Parathyroid adenoma (tissue), 2 donors: ENCODE data around the gene TLR9.

Source experiments
- H2AFZ ChIP-seq: fragments of 300-600 bp; sonication (generic); one replicate; pipeline ENCODE4 v1.7.0; 2017; ENCODE audit warnings: antibody characterized with exemption, mild to moderate bottlenecking
- H3K27ac ChIP-seq: fragments of 300-600 bp; sonication (generic); one replicate; pipeline ENCODE4 v1.7.0; 2017
- H3K27me3 ChIP-seq: fragments of 300-600 bp; sonication (generic); one replicate; pipeline ENCODE4 v1.7.0; 2017; ENCODE audit warnings: low read length; ENCODE audit not compliant: control insufficient read depth, insufficient read depth
- H3K36me3 ChIP-seq: fragments of 300-600 bp; sonication (generic); one replicate; pipeline ENCODE4 v1.7.0; 2017; ENCODE audit warnings: low read length; ENCODE audit not compliant: control insufficient read depth, insufficient read depth
- H3K4me1 ChIP-seq: fragments of 300-600 bp; sonication (generic); one replicate; pipeline ENCODE4 v1.7.0; 2017; ENCODE audit warnings: control low read depth
- H3K4me2 ChIP-seq: fragments of 300-600 bp; sonication (generic); one replicate; pipeline ENCODE4 v1.7.0; 2017; ENCODE audit warnings: low read length
- H3K4me3 ChIP-seq: fragments of 300-600 bp; sonication (generic); one replicate; pipeline ENCODE4 v1.7.0; 2017; ENCODE audit warnings: low read depth, low read length
- H3K79me2 ChIP-seq: fragments of 300-600 bp; sonication (generic); one replicate; pipeline ENCODE4 v1.7.0; 2017; ENCODE audit warnings: control low read depth
- H3K9ac ChIP-seq: fragments of 300-600 bp; sonication (generic); one replicate; pipeline ENCODE4 v1.7.0; 2017; ENCODE audit warnings: mild to moderate bottlenecking
- H3K9me3 ChIP-seq: fragments of 300-600 bp; sonication (generic); one replicate; pipeline ENCODE4 v1.7.0; 2017; ENCODE audit warnings: low read length; ENCODE audit not compliant: control insufficient read depth
- TF ChIP-seq, protein P1 (sequence below): fragments of 300-600 bp; sonication (generic); IDR thresholded peaks from one replicate; pipeline ENCODE4 v1.7.0; 2017; ENCODE audit warnings: antibody characterized with exemption, mild to moderate bottlenecking
- donor health status: primary hyperparathyroidism.

Gene TLR9

DNA sequence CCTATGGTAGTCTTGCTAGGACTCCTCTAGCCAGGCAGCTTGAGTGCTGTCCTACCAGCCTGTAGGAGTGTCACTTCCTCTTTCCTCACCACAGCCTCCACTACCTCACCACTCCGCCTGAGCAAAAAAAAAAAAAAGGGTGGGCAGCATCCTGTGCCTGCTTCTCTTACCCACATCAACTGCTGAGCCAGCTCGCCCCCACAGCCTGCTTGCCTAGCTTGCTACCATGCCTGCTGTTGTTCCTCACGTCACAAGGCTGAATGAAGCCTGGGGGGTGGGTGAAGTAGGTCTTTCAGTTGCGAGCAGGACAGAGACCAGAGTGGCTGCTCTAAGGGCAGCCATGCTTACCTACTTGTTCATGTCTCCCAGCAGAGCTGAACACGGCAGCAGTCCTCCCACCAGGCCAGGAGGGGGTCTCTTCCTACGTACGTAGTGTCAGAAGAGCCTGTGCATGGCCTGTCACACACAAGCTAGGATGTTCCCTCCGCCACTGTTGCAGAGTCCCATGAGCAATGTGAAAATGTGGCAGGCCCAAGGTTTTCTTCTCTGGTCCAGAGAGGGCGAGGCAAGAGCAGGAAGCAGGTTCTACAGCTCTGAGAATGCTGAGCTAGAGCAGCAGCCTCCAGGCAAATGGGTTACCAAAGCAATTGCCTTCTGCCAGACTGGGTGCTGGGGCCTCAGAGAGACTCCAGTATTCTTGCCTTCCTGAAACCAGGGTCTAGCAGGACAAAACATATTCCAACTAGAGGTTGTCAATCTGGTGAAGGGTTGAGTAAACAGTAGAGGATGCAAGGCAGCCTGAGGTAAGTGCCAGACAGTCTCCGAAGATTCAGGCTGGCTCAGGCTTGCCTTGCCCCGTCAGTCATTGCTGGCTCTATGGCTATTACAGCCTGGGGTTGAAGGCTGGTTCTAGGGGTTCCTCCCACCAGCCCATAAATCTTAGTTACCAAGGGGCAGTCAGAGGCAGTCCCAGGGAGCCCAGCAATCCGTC is 28.2 kb upstream of the TLR9 start:
- H3K9ac ChIP-seq, result no peak overlapping the region
- TF ChIP-seq, protein P1, sequence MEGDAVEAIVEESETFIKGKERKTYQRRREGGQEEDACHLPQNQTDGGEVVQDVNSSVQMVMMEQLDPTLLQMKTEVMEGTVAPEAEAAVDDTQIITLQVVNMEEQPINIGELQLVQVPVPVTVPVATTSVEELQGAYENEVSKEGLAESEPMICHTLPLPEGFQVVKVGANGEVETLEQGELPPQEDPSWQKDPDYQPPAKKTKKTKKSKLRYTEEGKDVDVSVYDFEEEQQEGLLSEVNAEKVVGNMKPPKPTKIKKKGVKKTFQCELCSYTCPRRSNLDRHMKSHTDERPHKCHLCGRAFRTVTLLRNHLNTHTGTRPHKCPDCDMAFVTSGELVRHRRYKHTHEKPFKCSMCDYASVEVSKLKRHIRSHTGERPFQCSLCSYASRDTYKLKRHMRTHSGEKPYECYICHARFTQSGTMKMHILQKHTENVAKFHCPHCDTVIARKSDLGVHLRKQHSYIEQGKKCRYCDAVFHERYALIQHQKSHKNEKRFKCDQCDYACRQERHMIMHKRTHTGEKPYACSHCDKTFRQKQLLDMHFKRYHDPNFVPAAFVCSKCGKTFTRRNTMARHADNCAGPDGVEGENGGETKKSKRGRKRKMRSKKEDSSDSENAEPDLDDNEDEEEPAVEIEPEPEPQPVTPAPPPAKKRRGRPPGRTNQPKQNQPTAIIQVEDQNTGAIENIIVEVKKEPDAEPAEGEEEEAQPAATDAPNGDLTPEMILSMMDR, result no peak
- no peaks in the 10 kb centered on the region for H3K36me3 ChIP-seq
- no peaks in the 10 kb centered on the region for H3K9me3 ChIP-seq
- H3K4me2 ChIP-seq, result no peak overlapping the region
- no peaks in the 10 kb centered on the region for H3K27me3 ChIP-seq
- no peak overlapping the region for H3K4me3 ChIP-seq
- no peaks in the 10 kb centered on the region for H3K4me1 ChIP-seq
- H2AFZ ChIP-seq, result no peak overlapping the region
- H3K27ac ChIP-seq, result no peak overlapping the region
- no peaks in the 10 kb centered on the region for H3K79me2 ChIP-seq

DNA sequence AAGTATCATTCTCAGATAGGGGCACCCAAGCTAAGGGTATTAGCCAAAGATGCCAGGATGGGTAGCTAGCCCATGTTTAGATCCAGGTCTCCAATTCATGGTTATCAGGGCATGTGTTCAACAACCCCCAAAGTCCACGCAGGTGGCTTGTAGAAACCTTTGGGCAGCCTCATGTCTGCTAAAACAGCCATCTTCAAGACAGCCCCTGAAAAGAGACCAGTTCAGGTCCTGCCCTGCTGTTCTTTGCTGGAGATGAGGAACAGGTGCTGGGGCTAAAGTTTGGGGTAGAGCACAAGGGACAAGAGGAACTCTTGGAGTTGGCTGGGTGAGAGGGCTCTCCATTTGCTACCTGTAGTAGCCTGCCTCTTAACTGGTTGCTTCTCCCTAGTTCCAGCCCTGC is 24.7 kb upstream of the TLR9 start:
- Histone ChIP-seq H3K9ac (no peak overlapping the region), H3K36me3 (no peaks in the 10 kb centered on the region), H2AFZ (no peak overlapping the region), H3K4me1 (no peaks in the 10 kb centered on the region), H3K27ac (no peak overlapping the region), H3K79me2 (no peaks in the 10 kb centered on the region), H3K9me3 (no peaks in the 10 kb centered on the region), H3K27me3 (no peaks in the 10 kb centered on the region), H3K4me3 (no peak overlapping the region), H3K4me2 (no peak overlapping the region)
- TF ChIP-seq, protein P1, result no peak

DNA sequence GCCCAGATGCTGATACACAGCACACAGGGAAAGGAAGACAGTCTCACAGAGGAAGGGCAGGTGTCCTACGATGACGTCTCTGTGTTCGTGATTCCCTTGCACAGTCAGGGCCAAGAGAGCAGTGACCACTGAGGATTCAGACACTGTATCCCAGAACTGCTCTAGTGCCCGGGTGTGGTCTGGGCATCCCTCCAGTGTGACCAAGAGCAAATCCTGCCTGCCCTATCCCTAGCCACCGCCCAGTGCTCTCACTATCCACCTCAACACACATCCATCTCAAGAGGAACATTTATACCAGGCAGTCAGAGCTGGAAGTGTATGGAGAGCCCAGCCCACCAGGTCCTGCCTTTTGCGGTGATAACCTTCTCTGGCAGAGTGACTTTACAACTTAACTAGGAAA is 24.2 kb upstream of the TLR9 start:
- H2AFZ ChIP-seq, result no peak overlapping the region
- H3K27me3 ChIP-seq, result no peaks in the 10 kb centered on the region
- no peak overlapping the region for H3K9ac ChIP-seq
- H3K4me1 ChIP-seq, result no peaks in the 10 kb centered on the region
- H3K4me2 ChIP-seq, result no peak overlapping the region
- no peaks in the 10 kb centered on the region for H3K79me2 ChIP-seq
- H3K36me3 ChIP-seq, result no peaks in the 10 kb centered on the region
- H3K9me3 ChIP-seq, result no peaks in the 10 kb centered on the region
- TF ChIP-seq, protein P1, result no peak
- H3K27ac ChIP-seq, result no peak overlapping the region
- no peak overlapping the region for H3K4me3 ChIP-seq

DNA sequence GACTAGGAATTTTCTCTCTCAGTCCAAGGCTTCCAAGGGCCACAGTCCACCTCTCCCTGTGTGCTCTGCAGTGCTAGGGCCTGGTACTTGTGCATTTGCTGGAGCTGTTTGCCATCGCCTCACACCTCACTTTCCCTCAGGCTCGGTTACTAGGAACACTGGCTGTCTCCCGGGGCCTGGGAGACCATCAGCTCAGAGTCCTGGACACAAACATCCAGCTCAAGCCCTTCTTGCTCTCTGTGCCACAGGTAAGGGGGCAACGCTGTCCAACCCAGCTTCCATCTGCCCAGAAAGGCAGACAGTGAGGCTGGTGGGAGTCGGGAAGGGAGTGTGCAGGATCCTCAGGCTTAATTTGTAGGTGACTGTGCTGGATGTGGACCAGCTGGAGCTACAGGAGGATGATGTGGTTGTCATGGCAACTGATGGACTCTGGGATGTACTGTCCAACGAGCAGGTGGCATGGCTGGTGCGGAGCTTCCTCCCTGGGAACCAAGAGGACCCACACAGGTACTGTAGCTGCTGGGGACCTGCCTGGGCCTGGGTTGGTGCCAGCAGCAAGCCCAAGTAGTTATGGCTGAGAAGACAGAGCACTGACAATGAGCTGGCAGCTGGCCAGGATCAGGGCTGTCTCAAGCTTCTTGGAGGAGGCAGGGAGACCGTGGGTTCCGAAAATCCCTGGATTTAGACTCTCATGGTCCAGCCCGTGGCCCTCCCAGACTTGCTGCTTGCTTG is 23.5 kb upstream of the TLR9 start:
- Histone ChIP-seq H3K36me3 (no peaks in the 10 kb centered on the region), H3K27ac (no peak overlapping the region), H3K4me3 (no peak overlapping the region), H3K4me2 (no peak overlapping the region), H3K79me2 (no peaks in the 10 kb centered on the region), H3K27me3 (no peaks in the 10 kb centered on the region), H3K9ac (no peak overlapping the region), H2AFZ (no peak overlapping the region), H3K4me1 (no peaks in the 10 kb centered on the region), H3K9me3 (no peaks in the 10 kb centered on the region)
- TF ChIP-seq, protein P1, result no peak
